Putamen (tissue), 1 donor: ENCODE measurements around the gene ATP2B2.
"Not testable (repeated sequence)": the region's sequence is repeated elsewhere in the genome, so short reads cannot be mapped to it uniquely, and the experiment has no call there.

ENCODE experiments used
- DNase-seq: peaks from one replicate; pipeline ENCODE4 v3.0.0-alpha.2; 2016; ENCODE audit warnings: low spot score

Gene ATP2B2

GRCh38 chr3:10399634-10400033 lies 105.8 kb downstream of the ATP2B2 start:
- no peak for DNase-seq

DNA sequence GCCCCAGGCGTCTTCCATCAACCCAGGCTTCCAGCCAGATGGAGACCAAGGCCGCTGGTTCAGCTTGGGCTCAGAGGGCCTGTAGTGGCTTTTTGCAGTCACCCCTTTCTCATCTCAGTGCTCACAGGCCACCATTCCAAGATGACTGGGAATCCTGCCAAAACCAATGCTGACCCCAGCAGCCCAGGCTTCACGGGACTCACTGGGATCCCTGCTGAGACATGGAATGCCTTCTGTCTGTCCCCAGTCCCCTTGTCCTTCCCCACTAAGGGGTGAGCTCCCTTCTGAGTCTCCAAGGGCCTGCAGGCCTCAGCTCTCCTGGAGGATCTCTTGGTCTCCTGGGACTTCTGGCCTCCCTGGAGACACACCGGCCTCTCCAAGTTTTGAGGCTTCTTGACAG lies 107.0 kb downstream of the ATP2B2 start:
- no peak for DNase-seq

DNA sequence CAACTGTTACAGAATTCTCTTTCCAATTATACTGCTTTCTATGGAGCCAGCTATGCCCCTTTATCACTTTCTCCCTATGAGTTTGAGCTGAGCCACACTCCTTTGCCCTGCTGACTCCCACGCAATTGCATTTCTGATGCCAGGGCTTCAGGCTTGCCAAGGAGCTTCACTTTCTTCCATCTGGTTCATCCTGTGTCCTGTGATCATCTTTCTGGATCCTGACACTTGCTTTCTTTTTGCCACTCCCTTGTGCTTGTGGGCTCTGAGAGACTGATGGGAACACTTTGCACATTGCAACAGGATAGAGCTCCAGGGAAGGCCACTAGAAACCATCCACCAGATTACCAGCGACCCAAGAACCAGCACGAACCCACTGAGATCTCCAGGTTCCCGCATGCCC lies 107.5 kb downstream of the ATP2B2 start:
- DNase-seq, result no peak

DNA sequence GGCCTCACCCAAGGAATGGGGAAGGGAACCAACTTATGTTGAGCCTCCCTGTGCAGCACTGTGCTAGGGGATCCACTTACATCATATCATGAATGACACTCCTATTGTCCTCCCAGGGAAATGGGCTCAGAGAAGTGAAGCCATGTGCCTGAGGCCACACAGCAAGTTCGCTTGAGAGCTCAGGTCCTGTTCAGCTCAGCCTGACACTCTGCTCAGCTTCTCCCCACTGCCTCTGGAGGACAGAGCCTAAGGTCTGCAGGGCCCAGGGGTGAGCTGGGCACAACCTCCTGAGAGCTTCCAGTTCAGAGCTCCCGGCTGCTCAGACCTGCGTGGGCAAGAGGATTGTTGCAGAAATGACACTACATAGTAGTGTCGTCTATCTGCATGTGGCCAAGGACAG lies 108.5 kb downstream of the ATP2B2 start:
- DNase-seq, result no peak

DNA sequence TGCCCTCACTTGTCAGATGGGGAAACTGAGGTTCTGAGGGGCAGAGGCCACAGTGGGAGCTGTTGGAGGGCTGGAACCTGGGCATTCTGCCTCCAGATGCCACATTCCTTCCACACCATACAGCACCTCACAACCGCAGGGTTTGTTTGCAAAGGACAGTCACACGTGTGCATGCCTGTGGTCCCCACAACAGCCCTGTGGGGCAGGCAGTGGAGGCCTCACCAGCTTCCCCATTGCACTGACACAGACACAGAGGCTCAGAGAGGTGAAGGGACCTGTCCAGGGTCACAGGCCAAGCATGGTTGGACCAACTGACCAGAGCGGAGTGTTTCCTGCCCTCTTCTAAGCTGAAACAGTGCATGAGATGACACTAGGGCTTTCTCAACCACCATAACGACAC lies 109.3 kb downstream of the ATP2B2 start:
- no peak for DNase-seq

- DNase-seq, result no peak
Measured at GRCh38 chr3:10395671-10396070, 109.7 kb downstream of the ATP2B2 start.

GRCh38 chr3:10395196-10395595 lies 110.2 kb downstream of the ATP2B2 start:
- DNase-seq, result no peak

- DNase-seq, result no peak
Measured at GRCh38 chr3:10394491-10395025, 110.8 kb downstream of the ATP2B2 start.

DNA sequence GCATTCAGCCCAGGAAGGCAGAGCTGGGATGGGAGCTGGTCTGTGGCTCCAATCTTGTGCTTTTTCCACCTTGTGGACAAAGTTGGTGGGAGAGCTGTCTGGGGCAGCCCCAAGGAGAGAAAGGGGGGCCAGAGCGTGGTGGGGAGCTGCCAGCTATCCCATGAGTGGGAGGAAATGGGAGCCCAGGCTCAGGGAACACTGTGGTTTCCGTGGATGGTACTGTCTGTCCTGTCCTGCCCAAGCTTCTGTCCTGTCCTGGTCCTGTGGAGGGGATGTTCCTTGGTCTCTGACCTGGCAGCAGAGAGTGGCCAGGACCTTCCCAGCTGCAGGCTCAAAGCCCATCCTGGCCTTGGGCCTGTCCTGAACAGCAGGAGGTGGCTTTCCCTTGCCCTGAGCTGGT lies 111.9 kb downstream of the ATP2B2 start:
- no peak for DNase-seq

- DNase-seq, result no peak
Measured at GRCh38 chr3:10392906-10393461, 112.4 kb downstream of the ATP2B2 start.

DNA sequence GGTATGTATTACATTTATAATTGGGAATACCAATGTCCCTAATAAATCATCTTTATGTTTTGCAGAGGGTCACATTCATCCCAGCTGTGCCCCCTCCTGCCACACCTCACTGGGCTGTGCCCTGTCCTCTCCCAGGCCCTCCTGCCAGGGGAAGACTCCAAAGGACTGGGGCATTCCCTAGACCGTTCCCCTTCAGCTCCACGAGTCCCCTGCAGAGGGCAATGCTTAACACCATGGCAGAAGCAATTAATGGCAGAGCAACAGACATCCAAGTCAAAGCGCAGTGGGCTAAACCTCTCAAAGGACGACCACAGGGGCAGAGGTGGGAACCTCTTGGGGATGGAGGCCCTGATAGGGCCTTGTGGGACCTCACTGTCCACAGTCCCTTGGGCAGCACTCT lies 113.1 kb downstream of the ATP2B2 start:
- no peak for DNase-seq

GRCh38 chr3:10391391-10391790 lies 114.0 kb downstream of the ATP2B2 start:
- peak; percentile 68 for DNase-seq

GRCh38 chr3:10390641-10391373 lies 114.6 kb downstream of the ATP2B2 start:
- DNase-seq, result no peak

DNA sequence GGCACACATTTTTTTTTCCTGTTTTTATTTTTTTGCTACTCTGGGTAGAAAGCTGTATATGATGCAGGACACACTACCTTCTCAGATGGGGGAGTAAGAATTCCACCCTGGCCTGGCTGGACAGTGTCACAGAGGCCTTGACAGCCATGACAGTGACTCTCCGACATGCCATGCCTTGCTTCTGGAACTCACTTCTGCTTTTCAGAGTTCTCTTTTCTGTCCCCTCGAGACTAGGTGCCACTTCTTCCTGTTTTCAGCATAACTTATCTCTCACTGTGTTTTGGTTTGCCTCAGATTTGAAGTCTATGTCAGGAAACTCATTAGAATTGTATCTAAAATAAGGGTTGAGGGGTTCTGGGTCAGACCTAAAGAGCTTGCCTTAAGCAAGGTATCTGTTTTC lies 115.4 kb downstream of the ATP2B2 start:
- no peak for DNase-seq

- DNase-seq, result no peak
Measured at GRCh38 chr3:10389339-10389738, 116.0 kb downstream of the ATP2B2 start.

DNA sequence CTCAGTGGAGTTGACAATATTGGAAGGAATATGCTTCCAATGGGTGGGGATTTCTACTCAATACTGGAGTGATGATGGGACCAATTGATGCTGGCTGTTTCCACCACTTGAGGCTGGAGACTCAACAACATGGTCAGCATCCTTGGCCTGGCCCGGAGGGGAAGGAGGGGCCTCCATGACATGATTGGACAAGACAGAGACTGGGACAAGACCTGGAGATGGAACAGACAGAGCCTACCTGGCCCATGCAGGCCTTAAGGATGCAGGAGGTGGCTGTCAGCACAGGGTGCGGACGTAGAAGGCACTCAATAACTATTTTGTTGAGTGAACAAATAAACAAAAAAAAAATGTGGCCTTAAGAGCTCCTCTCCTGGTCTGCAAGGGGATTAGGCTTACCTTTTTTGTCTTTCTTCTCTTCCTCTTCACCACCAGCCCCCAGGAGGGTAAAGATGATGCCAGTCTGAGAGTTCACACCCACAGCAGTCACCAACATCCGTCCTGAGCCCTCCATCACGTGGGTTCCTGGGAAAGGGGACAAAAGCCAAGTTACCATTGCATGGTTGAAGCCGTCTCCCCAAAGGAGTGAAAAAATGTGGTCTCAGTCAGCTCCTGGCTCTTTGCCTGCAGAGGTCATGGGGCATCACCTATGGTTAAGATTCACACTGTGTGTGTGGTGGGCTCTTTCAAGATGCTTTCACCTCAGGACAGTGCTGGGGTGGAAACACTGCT lies 117.3 kb downstream of the ATP2B2 start:
- DNase-seq, result no peak

- no peak for DNase-seq
Measured at GRCh38 chr3:10386121-10386520, 119.3 kb downstream of the ATP2B2 start.

DNA sequence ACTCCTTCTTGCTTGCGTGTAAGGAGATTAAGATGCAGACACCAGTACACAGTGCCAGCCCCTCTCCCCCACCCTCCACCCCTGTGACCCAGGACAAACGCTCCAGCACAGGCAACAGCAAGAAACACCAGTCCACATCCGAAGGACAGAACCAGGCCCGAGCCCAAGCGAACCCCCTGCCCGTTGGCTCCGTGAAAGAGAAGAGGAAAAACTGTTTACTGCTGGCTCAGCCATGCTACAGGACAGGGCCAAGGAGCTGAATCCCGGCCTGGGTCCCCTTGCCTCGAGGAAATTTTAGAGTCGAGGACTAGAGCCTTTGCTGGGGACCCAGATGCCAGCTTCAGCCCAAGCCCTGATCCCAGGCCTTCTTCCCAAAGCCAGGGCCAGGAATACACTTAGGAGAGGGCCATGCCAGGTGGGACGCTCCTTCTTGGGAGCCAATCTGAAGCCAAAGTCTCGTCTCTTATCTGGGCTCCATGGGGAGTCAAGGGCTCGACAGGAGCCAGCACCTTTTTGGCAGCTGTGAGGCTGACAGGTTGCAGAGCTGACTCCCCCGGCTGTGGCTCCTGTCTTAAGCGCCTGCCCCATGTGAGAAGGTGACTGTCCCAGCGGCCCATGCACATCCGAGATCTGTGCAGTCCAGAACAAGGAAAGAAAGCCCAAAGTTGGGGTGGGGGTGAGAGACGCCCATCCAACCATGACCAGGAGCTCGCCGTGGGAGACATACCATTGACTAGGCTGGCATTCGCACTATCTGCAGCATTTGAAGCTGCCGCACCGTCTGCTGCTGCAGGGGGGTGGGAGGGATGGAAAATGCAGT lies 120.6 kb downstream of the ATP2B2 start:
- DNase-seq, result no peak

GRCh38 chr3:10383850-10384248 lies 121.5 kb downstream of the ATP2B2 start:
- peak; percentile 57 for DNase-seq

DNA sequence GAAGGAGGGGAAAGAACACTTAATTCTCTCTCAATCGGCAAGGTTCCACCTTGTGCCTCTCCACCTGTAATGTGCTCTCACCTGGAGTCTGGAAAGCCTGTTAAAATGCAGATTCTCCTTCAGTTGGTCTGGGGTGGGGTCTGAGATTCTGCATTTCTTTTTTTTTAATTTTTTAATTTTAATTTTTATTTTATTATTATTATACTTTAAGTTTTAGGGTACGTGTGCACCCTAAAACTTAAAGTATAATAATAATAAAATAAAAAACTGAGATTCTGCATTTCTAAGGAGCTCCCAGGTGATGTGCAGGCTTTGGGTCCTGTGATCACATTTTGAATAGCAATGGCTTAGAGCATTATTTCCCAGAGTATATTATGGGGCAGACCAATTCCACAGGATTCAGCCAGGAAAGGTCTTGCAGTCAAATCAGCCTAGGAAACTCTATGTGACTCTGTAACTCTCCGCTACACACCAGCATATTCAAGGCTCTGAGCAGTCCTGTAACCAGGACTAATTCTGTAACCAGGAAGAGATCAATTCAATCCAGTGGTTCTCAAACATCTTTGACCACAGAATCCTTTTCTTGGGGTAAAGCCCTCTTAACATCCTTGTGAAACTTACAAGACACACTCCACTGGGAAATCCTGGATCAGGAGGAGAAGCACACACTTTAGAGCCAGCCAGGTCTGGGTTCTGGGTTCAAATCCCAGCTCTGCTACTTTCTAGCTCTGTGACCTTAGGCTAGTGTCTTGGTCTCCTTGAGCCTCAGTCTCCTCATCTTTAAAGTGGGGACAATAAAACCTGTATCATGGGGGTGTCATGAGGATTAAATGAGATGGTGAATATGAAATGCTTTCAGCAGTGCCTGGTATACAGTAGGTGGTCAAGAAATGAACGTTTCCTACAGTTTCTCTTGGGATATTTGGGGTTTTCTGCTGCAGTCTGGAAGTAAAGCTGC lies 122.2 kb downstream of the ATP2B2 start:
- DNase-seq, result no peak

DNA sequence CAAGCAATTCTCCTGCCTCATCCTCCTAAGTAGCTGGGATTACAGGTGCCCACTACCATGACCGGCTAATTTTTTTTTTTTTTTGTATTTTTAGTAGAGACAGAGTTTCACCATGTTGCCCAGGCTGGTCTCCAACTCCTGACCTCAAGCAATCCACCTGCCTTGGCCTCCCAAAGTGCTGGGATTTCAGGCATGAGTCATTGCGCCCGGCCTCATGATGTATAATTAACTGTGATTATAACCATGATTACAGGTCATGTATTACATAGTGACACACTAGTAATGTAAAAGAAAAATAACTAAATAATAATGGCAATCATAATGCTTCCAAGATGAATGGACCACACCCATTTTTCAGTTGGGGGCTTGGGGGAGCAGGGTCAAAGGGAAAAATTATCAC lies 122.9 kb downstream of the ATP2B2 start:
- not testable (repeated sequence) for DNase-seq
